ENCODE data around the gene ADAMTSL4.
"Not testable (repeated sequence)": the region's sequence is repeated elsewhere in the genome, so short reads cannot be mapped to it uniquely, and the experiment has no call there.

- TF ChIP-seq, protein P1, sequence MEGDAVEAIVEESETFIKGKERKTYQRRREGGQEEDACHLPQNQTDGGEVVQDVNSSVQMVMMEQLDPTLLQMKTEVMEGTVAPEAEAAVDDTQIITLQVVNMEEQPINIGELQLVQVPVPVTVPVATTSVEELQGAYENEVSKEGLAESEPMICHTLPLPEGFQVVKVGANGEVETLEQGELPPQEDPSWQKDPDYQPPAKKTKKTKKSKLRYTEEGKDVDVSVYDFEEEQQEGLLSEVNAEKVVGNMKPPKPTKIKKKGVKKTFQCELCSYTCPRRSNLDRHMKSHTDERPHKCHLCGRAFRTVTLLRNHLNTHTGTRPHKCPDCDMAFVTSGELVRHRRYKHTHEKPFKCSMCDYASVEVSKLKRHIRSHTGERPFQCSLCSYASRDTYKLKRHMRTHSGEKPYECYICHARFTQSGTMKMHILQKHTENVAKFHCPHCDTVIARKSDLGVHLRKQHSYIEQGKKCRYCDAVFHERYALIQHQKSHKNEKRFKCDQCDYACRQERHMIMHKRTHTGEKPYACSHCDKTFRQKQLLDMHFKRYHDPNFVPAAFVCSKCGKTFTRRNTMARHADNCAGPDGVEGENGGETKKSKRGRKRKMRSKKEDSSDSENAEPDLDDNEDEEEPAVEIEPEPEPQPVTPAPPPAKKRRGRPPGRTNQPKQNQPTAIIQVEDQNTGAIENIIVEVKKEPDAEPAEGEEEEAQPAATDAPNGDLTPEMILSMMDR (IDR thresholded peaks at IDR 0.05; ENCODE audit: insufficient read depth, low read length, poor library complexity, severe bottlenecking) = not testable (repeated sequence)
- not testable (repeated sequence) for TF ChIP-seq EZH2phosphoT487 (conservative IDR thresholded peaks at IDR 0.05; ENCODE audit: low read length)
Measured at GRCh38 chr1:150565240-150565991, 16.2 kb downstream of the ADAMTSL4 start.
